ENCODE measurements around the gene CDH6.

- TF ChIP-seq USF2 (IDR thresholded peaks at IDR 0.05; ENCODE audit: borderline replicate concordance, low read depth, low read length) (no peak), CHD2 (IDR thresholded peaks at IDR 0.05; ENCODE audit: low read length, partially characterized antibody) (no peak), RCOR1 (IDR thresholded peaks at IDR 0.05; ENCODE audit: low read length) (no peak), CTCF (IDR thresholded peaks at IDR 0.05) (no peak)
Measured at GRCh38 chr5:31169379-31169778, 24.1 kb upstream of the CDH6 start.
